ENCODE results near the gene SIDT1. TPM values are rescaled to one million over a fixed set of nuclear protein-coding genes. Genes with fewer than 3 reads are reported as not detected.

The SIDT1 gene
- total RNA-seq, 1 experiment from 2014 or later: not detected

- no TSS peak for BruUV-seq (replicated peaks)
- in situ Hi-C loops (cut with HindIII; ENCODE audit: low pct_unique_long_range_greater_than_20kb, low sequenced_read_pairs): no loop called here
- DNase-seq (ENCODE audit: low read depth, low spot score): no peak
- H3K27me3 ChIP-seq (ENCODE audit: control insufficient read depth, insufficient read depth, low read length): no peaks in the 10 kb centered on the region; the same call in 1 of the 2 replicates
- H3K9me3 ChIP-seq (ENCODE audit: control insufficient read depth, insufficient read depth, low read depth, low read length): no peaks in the 10 kb centered on the region
- no peak for ATAC-seq
- CTCF ChIA-PET: no interaction called here
- no peak overlapping the region for H3K4me3 ChIP-seq (ENCODE audit: low read depth in 2 of 2, low read length in 2 of 2)
- POLR2A ChIA-PET: no interaction called here
- no peaks in the 10 kb centered on the region for H3K36me3 ChIP-seq (ENCODE audit: control insufficient read depth, insufficient read depth, low read length)
- TF ChIP-seq REST (IDR thresholded peaks at IDR 0.05; ENCODE audit: insufficient read depth in 1 of 2, low read depth in 2 of 2, low read length in 1 of 2) (no peak), POLR2AphosphoS5 (IDR thresholded peaks at IDR 0.05; ENCODE audit: low read depth, low read length) (no peak), SIN3A (IDR thresholded peaks at IDR 0.05; ENCODE audit: borderline replicate concordance, insufficient read depth, low read depth, low read length) (no peak), CTCF (IDR thresholded peaks at IDR 0.05) (no peak), TCF7L2 (IDR thresholded peaks at IDR 0.05; ENCODE audit: low read depth, low read length) (no peak)
- H3K4me1 ChIP-seq (ENCODE audit: control insufficient read depth, insufficient read depth, low read length): no peaks in the 10 kb centered on the region
- intact Hi-C loops (cut with micrococcal nuclease; ENCODE audit: unreplicated experiment): no loop called here
- no peak overlapping the region for H3K27ac ChIP-seq (ENCODE audit: low read length)
Observed at GRCh38 chr3:113630956-113631542, 98.7 kb downstream of the SIDT1 start.

GRCh38 chr3:113631573-113631972 lies 99.2 kb downstream of the SIDT1 start:
- no peaks in the 10 kb centered on the region for H3K36me3 ChIP-seq (ENCODE audit: control insufficient read depth, insufficient read depth, low read length)
- no peaks in the 10 kb centered on the region for H3K9me3 ChIP-seq (ENCODE audit: control insufficient read depth, insufficient read depth, low read depth, low read length)
- H3K4me3 ChIP-seq (ENCODE audit: low read depth in 2 of 2, low read length in 2 of 2): no peak overlapping the region
- H3K27ac ChIP-seq (ENCODE audit: low read length): no peak overlapping the region
- H3K27me3 ChIP-seq (ENCODE audit: control insufficient read depth, insufficient read depth, low read length): no peaks in the 10 kb centered on the region; the same call in 1 of the 2 replicates
- no peak for TF ChIP-seq CTCF (IDR thresholded peaks at IDR 0.05)
- no peak for TF ChIP-seq SIN3A (IDR thresholded peaks at IDR 0.05; ENCODE audit: borderline replicate concordance, insufficient read depth, low read depth, low read length)
- TF ChIP-seq REST (IDR thresholded peaks at IDR 0.05; ENCODE audit: insufficient read depth in 1 of 2, low read depth in 2 of 2, low read length in 1 of 2): 0 out of 4 replicates have a peak, but pooled peaks of 1 of the 2 experiments have one; percentile 19
- H3K4me1 ChIP-seq (ENCODE audit: control insufficient read depth, insufficient read depth, low read length): no peaks in the 10 kb centered on the region
- intact Hi-C loops (cut with micrococcal nuclease; ENCODE audit: unreplicated experiment): no loop called here
- in situ Hi-C loops (cut with HindIII; ENCODE audit: low pct_unique_long_range_greater_than_20kb, low sequenced_read_pairs): no loop called here
- BruUV-seq (replicated peaks): no TSS peak
- CTCF ChIA-PET: no interaction called here
- ATAC-seq (no peak), DNase-seq (ENCODE audit: low read depth, low spot score) (no peak)
- POLR2A ChIA-PET: no interaction called here
